ENCODE results near the gene C2orf92.

C2orf92 gene

GRCh38 chr2:97732436-97733340 lies 63.2 kb downstream of the C2orf92 start:
- DNase-seq: no peak

GRCh38 chr2:97733341-97734035 lies 64.0 kb downstream of the C2orf92 start:
- no peak for DNase-seq

- DNase-seq: no peak
Observed at GRCh38 chr2:97734061-97735051, 64.8 kb downstream of the C2orf92 start.

DNA sequence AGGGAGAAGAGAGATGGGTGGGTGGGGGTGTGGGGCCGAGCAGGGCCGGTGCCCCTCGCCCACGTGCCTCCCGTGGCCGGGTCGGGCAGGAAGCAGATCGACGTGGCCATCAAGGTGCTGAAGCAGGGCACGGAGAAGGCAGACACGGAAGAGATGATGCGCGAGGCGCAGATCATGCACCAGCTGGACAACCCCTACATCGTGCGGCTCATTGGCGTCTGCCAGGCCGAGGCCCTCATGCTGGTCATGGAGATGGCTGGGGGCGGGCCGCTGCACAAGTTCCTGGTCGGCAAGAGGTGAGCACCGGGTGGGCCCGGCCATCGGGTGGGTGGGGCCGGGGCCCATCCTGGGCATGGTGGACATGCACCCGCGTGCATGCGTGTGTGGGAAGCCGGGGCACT lies 65.6 kb downstream of the C2orf92 start:
- no peak for DNase-seq

DNA sequence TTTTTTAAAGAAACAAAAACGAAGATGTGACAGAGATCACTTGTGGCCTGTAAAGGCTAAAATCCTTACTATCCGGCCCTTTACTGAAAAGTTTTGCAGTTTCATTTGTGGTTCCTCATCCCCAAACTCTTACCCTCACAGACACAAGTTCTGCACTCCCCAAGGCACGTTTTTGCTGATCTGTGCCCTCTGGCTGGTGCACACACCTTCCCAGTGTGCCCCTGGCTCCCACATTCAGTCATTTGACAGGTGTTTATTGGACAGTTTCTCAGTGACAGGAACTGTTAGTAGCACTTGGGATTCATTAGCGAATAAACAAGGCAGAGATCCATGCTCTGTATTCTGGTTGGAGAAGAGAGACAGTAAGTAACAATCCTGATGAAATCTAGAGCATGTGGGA lies 66.7 kb downstream of the C2orf92 start:
- no peak for DNase-seq

GRCh38 chr2:97736608-97737330 lies 67.3 kb downstream of the C2orf92 start:
- DNase-seq: no peak

- no peak for DNase-seq
Observed at GRCh38 chr2:97737421-97738178, 68.1 kb downstream of the C2orf92 start.

DNA sequence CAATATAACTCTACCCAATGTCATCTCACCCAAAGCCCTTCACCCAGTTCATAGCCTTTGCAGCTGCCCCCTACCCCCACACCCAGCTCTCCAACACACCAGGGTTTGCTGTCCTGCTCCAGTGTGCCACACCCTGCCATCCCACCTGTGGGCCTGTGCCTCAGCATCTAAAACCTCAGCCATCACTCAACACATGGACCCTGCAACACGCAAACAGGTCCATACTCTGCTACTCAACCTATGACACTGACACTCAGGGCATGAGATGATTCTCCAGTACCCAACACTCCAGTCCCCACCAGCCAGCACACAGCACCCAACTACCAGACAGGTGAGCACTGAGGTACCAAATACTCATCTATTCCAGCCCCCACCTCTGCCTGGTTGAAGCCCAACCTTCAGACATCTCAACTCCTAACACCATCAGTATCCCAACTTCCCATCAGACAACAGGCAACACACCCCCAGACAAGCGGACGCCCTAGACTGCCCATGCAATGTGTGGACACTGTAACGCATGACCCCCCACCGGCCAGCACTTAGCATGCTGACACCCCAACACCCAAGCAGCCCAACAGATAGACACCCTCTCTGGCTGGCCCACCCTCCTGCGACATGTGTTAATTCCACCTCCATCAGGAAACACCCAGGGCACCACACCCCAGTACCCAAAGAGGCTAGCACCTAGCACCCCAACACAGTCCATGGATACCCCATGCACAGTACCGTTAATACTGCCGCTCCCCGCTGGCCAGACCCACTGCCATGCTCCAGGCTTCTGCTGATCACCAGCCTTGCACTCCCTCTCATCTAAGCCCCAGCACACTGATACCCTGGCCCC lies 68.9 kb downstream of the C2orf92 start:
- no peak for DNase-seq

- DNase-seq: no peak
Observed at GRCh38 chr2:97739020-97739892, 69.7 kb downstream of the C2orf92 start.

- DNase-seq: no peak
Observed at GRCh38 chr2:97739893-97740245, 70.4 kb downstream of the C2orf92 start.

DNA sequence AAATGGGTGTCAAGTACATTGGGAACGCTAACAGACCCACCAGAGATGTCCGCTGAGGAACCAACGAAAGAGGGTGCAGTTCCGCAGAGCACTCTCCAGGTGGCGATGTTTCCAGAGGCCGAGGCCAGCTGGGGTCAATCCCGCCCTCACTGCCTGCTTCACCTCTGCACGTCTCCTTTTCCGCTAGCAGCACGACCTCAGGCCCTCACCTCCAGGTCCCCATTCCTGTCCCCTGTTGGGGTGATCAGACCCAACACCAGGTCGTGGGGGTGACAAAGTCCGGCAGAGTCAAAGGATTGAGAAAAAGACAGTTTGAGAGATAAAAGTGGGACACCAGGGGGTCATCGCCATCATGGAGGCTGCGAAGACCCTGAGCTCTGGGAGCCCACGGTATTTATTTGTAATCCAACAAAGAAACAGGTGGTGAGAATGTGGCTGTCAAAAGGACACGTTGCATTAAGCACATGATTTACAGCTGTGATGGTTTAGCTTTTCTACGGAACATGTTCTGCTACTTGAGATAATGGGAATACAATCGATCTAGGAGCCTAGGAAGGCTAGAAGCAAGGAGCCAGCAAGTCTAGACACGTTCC lies 71.2 kb downstream of the C2orf92 start:
- DNase-seq: no peak

GRCh38 chr2:97741251-97741650 lies 71.7 kb downstream of the C2orf92 start:
- no peak for DNase-seq

GRCh38 chr2:97741686-97742085 lies 72.2 kb downstream of the C2orf92 start:
- no peak for DNase-seq

DNA sequence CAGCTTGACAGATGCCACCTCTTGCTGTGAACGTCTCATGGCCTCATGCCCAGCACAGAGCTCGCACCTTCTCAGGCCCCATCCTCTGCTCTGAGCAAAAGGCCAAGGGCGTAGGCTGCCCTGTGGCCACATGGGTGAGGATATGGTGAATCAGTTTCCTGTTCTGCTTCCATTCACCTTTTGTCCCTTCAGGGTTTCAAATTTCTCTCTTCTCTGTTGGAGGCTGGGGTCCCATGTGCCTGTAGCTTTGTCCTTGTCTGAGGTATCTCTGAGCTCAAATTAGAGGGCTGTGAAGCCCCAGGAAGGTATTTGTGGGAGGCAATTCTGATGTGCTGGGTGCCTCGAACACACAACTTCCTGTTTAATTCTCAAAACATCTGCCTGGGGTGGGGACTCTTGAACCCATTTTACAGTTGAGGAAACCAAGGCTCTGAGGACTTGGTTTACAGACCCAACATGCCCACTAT lies 72.9 kb downstream of the C2orf92 start:
- DNase-seq: no peak

GRCh38 chr2:97743913-97744312 lies 74.4 kb downstream of the C2orf92 start:
- DNase-seq: no peak

- DNase-seq: peak; percentile 24
Observed at GRCh38 chr2:97745474-97746174, 76.1 kb downstream of the C2orf92 start.

- no peak for DNase-seq
Observed at GRCh38 chr2:97747285-97747684, 77.8 kb downstream of the C2orf92 start.

GRCh38 chr2:97747716-97748115 lies 78.2 kb downstream of the C2orf92 start:
- DNase-seq: no peak
